Rectal smooth muscle tissue (tissue), 1 donor: ENCODE results near the gene SRGAP1.
A peak's percentile ranks its signal among the peaks of the same experiment; 100 is the strongest.

ENCODE experiments used
- H3K27ac ChIP-seq: one replicate; pipeline ENCODE4 v1.7.0; 2013; ENCODE audit warnings: low read depth, low read length, inconsistent platforms
- H3K27me3 ChIP-seq: one replicate; pipeline ENCODE4 v1.7.0; 2013; ENCODE audit warnings: low read length; ENCODE audit not compliant: control insufficient read depth, insufficient read depth
- H3K36me3 ChIP-seq: one replicate; pipeline ENCODE4 v1.7.0; 2013; ENCODE audit warnings: low read length; ENCODE audit not compliant: control insufficient read depth, insufficient read depth
- H3K4me1 ChIP-seq: one replicate; pipeline ENCODE4 v1.7.0; 2013; ENCODE audit warnings: low read length; ENCODE audit not compliant: control insufficient read depth, insufficient read depth
- H3K4me3 ChIP-seq: one replicate; pipeline ENCODE4 v1.7.0; 2013; ENCODE audit warnings: low read length
- H3K9ac ChIP-seq: one replicate; pipeline ENCODE4 v1.7.0; 2013; ENCODE audit warnings: low read length

Gene SRGAP1

DNA sequence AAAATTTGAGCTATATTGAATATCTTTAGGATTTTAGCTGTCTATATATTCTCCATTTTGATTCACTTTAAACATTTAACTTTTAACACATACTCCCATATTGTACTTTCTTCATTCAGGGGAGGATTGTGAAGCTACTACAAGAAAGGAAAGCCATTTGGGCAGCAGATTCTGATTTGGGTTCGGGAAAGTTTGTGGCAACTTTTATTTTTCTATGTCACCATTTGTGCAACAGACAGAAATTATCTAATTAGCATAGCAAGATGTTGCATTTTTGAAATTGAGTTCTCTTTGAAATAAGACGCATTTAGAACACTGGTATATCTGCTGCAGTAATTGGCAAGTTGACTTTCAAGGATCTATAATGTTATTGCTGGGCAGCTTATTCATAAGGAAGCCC is 243.3 kb downstream of the SRGAP1 start:
- Histone ChIP-seq H3K4me1 (peaks cover 18% of the 10 kb centered on the region), H3K27ac (no peak overlapping the region), H3K4me3 (no peak overlapping the region), H3K36me3 (no peaks in the 10 kb centered on the region), H3K9ac (no peak overlapping the region), H3K27me3 (no peaks in the 10 kb centered on the region)

- no peak overlapping the region for H3K9ac ChIP-seq
- H3K4me3 ChIP-seq = no peak overlapping the region
- H3K36me3 ChIP-seq = no peaks in the 10 kb centered on the region
Measured at GRCh38 chr12:64088431-64089349, 244.2 kb downstream of the SRGAP1 start.

GRCh38 chr12:64090047-64090446 is 245.5 kb downstream of the SRGAP1 start:
- no peak overlapping the region for H3K4me3 ChIP-seq
- H3K27me3 ChIP-seq = no peaks in the 10 kb centered on the region
- H3K4me1 ChIP-seq = peaks cover 10% of the 10 kb centered on the region
- no peak overlapping the region for H3K9ac ChIP-seq
- H3K27ac ChIP-seq = no peak overlapping the region
- H3K36me3 ChIP-seq = no peaks in the 10 kb centered on the region

More at GRCh38 chr12:64088431-64089349, 244.2 kb downstream of the SRGAP1 start:
- no peaks in the 10 kb centered on the region for H3K27me3 ChIP-seq
- peaks cover 12% of the 10 kb centered on the region for H3K4me1 ChIP-seq
- H3K27ac ChIP-seq = no peak overlapping the region

DNA sequence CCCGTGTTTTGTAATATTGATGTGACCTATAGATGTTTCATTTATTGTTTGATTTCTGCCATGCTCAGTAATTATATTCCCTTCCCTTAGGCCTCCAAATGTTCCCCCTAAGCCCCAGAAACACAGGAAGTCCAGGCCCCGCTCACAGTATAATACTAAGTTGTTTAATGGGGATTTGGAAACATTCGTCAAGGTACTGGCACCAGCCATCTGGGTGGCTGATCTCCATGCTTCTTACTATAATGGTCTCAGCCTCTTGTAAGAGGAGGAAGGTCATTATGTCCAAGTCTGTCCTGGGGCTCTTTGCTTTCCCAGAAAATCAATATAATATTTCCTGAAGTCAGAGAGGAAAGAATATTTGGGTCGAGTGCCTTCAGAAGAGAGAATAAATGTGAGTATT is 246.7 kb downstream of the SRGAP1 start:
- no peaks in the 10 kb centered on the region for H3K36me3 ChIP-seq
- no peak overlapping the region for H3K9ac ChIP-seq
- no peak overlapping the region for H3K4me3 ChIP-seq
- no peak overlapping the region for H3K27ac ChIP-seq
- no peaks in the 10 kb centered on the region for H3K27me3 ChIP-seq
- peaks cover 10% of the 10 kb centered on the region for H3K4me1 ChIP-seq

DNA sequence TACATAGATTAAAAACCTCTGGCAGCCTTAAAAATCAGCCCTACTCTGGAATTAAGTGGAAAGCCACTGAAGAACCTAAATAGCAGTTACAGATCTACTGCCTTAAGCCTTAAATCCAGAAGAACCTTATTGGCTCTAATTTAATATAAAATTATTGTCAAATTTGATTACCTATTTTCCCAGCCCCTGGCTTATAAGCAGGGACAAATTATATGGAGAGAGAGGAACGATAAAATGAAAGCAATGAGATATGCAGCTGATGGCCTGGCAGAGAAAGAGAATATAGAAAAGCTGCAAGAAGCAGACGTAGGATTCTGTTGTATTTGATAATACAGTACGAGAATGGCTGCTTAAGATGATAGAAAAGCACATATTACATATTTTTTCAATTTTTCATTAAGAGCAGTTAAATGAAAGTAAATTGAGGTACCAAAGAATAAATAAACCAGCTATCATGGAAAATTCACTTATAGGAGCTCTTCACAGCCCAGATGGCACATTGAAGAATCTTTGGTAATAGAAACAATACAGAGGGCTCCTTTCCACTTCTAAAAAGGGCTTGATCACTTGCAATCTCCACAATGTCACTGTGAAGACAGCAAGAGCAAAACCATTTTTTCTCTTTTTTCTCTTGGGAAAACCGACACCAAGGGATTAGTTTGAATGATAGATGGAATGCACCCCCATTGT is 248.2 kb downstream of the SRGAP1 start:
- no peak overlapping the region for H3K27ac ChIP-seq
- no peaks in the 10 kb centered on the region for H3K36me3 ChIP-seq
- no peak overlapping the region for H3K4me3 ChIP-seq
- peaks cover 10% of the 10 kb centered on the region for H3K4me1 ChIP-seq
- H3K9ac ChIP-seq = no peak overlapping the region
- H3K27me3 ChIP-seq = no peaks in the 10 kb centered on the region

- H3K9ac ChIP-seq = no peak overlapping the region
- H3K27ac ChIP-seq = no peak overlapping the region
- H3K4me3 ChIP-seq = no peak overlapping the region
- H3K36me3 ChIP-seq = no peaks in the 10 kb centered on the region
- no peaks in the 10 kb centered on the region for H3K27me3 ChIP-seq
- peaks cover 4% of the 10 kb centered on the region for H3K4me1 ChIP-seq
Measured at GRCh38 chr12:64093689-64094088, 249.2 kb downstream of the SRGAP1 start.

DNA sequence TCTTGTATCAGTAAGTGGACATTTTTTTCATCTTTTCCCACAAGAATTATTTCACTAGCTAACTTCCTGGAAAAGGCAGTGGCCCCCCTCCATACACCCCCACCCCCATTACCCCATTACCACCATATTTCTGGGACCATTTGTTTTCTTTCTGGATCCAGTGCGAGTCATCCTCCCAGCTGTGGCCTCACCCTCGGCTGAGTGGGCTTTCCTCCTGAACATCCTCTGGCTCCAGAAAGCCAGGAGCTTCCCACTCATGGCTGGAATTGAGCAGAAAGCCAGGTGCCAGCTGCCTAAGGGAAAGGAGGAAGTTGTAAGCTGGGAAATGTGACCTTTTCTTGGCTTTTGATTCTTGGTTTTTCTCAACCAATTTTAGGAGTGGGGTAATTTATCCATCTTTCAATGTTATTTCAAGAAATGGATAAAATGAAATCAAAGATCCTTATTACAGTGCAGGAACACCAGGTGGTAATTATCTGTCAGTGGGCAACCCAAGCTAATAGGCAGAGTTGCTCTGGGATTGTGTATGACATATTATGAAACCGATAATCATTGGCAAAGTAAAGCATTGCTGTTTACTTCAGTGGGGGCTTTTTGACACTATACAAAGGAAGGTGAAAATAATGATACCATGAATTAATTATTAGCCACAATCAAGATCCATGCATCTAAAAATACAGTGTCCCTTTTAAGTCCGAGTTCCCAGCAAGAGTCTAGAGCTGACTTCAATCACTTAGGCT is 253.0 kb downstream of the SRGAP1 start:
- Histone ChIP-seq H3K4me1 (peaks cover 7% of the 10 kb centered on the region), H3K27ac (no peak overlapping the region)

GRCh38 chr12:64098709-64099354 is 254.3 kb downstream of the SRGAP1 start:
- Histone ChIP-seq H3K4me1 (peaks cover 9% of the 10 kb centered on the region), H3K36me3 (no peaks in the 10 kb centered on the region), H3K27me3 (no peaks in the 10 kb centered on the region), H3K4me3 (no peak overlapping the region), H3K27ac (peak overlapping the region; percentile 62), H3K9ac (no peak overlapping the region)

More for the DNA sequence above, 253.0 kb downstream of the SRGAP1 start:
- Histone ChIP-seq H3K36me3 (no peaks in the 10 kb centered on the region), H3K9ac (no peak overlapping the region), H3K27me3 (no peaks in the 10 kb centered on the region), H3K4me3 (no peak overlapping the region)

- Histone ChIP-seq H3K9ac (no peak overlapping the region), H3K27me3 (no peaks in the 10 kb centered on the region), H3K4me1 (peaks cover 15% of the 10 kb centered on the region), H3K36me3 (no peaks in the 10 kb centered on the region), H3K4me3 (no peak overlapping the region), H3K27ac (peak overlapping the region; percentile 62)
Measured at GRCh38 chr12:64099397-64099796, 254.9 kb downstream of the SRGAP1 start.

- Histone ChIP-seq H3K4me1 (peaks cover 15% of the 10 kb centered on the region), H3K9ac (no peak overlapping the region), H3K27me3 (no peaks in the 10 kb centered on the region), H3K36me3 (no peaks in the 10 kb centered on the region), H3K27ac (no peak overlapping the region), H3K4me3 (no peak overlapping the region)
Measured at GRCh38 chr12:64102339-64102738, 257.8 kb downstream of the SRGAP1 start.

DNA sequence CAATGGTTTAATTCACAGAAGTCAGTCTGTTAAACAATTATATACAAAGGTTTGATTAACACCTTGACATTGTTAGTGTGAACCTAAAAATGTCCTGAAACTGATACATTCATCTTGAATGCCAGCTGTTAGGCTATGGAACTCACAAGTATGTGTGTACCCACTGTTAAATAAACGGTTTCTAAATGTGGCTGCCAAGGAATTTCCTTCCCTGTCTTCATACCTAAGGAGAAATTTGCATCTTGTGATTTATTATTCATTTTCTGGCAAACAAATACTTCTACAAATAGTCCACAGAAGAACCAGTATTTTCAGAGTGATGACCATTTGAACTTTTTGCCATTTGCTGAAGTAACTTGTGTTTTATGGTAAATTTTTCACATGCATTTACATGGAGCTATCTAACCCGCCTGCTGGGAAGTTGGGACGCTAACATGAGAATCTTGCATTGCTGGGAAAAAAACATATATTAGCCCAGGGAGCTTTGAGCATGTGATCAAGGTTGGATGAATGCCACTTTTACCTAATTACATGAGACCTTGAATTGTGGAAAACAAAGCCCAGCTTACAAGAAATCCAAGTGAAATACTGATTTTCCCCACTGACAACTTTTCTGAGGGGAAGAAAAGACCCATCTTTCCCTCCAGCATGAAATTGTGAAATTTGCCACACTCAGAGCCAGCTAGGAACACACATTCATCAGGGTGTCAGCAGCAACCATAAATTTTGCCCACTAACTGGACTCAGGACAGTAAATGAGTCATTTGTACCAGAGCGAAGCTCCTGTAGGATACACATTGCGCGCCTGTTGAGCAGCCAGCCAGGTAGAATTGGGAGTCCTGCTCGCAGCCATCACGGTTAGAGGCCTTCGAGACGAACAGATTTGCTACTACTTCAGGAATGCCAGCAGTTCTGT is 259.6 kb downstream of the SRGAP1 start:
- H3K27me3 ChIP-seq = no peaks in the 10 kb centered on the region
- peak overlapping the region; percentile 51 for H3K27ac ChIP-seq
- peaks cover 12% of the 10 kb centered on the region for H3K4me1 ChIP-seq

More for the DNA sequence above, 259.6 kb downstream of the SRGAP1 start:
- no peaks in the 10 kb centered on the region for H3K36me3 ChIP-seq
- H3K4me3 ChIP-seq = no peak overlapping the region
- no peak overlapping the region for H3K9ac ChIP-seq
